Measurements from ENCODE around the gene SND1. TPM values are rescaled to one million over a fixed set of nuclear protein-coding genes. Genes with fewer than 3 reads are reported as not detected.

SND1 gene
- total and polyA plus RNA-seq, 10 of the 15 experiments (the other 5 are each of a cell fraction or from before 2014, with no cell fraction given): 52.4 to 270 (median 146) TPM

DNA sequence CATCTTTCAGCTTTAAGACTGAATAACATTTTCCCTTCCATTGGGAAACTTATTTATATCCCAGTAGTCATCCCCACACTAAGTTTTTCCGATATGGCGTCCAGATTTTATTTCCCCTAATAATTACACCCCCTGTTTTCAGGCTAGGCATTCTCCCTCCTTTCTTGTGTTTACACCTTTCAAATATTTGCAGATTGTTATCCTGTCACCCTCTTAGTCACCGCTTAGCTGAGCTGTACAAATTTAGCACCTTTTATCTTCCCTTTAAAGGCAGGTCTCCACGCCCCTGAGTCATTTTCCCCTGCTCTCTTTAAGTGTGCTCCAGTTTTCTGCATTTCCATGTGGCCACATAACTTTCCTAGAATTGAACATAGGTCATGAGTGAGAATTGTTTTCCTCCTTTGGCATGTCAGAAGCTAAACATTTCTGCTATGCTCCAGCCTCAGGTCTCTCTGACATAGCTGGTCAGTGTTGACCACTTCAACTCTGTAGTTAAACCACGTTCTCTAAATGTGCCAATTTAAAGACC, 331.9 kb downstream of the SND1 start:
- Histone ChIP-seq H3K4me3 (no peak overlapping the region), H3K27me3 (replicated peaks in 1 of 2; ENCODE audit: control insufficient read depth in 2 of 2, insufficient read depth in 2 of 2, low read length in 1 of 2) (no peaks in the 10 kb centered on the region), H3K4me1 (ENCODE audit: control insufficient read depth, insufficient read depth, low read length) (no peaks in the 10 kb centered on the region), H4K20me1 (ENCODE audit: control insufficient read depth, insufficient read depth) (no peaks in the 10 kb centered on the region), H3K27ac (ENCODE audit: control insufficient read depth, insufficient read depth) (no peak overlapping the region), H3K79me2 (ENCODE audit: control insufficient read depth, insufficient read depth, low read length) (no peaks in the 10 kb centered on the region), H3K9ac (ENCODE audit: control insufficient read depth, insufficient read depth, low read length) (no peak overlapping the region), H3K36me3 (ENCODE audit: control insufficient read depth in 2 of 2, insufficient read depth in 2 of 2, low read length in 1 of 2) (peaks cover 1 to 4% of the 10 kb centered on the region in 2 experiments; a peak in 2 of 4 replicates), H2AFZ (ENCODE audit: control insufficient read depth, low read depth, low read length) (no peak overlapping the region), H3K9me3 (replicated peaks; ENCODE audit: control insufficient read depth, insufficient read depth, low read length) (peaks cover 2% of the 10 kb centered on the region; the same call in 2 of the 3 replicates), H3K4me2 (ENCODE audit: control insufficient read depth, insufficient read depth) (no peak overlapping the region)
- ChIA-PET POLR2A (no interaction called here), RAD21 (ENCODE audit: unreplicated experiment) (no interaction called here), SMC1A (ENCODE audit: uncharacterized antibody, unreplicated experiment) (interaction anchor here (0.6 to 1.9 kb wide), 3 partner anchors 9 to 24 kb away, joined by 3 to 6 read pairs (median 4); no protein-coding TSS in a partner anchor), CTCF (interaction anchor here (0.8 kb wide), 1 partner anchor 225 kb away, joined by 3 read pairs; no protein-coding TSS in a partner anchor)
- TF ChIP-seq, protein P1, sequence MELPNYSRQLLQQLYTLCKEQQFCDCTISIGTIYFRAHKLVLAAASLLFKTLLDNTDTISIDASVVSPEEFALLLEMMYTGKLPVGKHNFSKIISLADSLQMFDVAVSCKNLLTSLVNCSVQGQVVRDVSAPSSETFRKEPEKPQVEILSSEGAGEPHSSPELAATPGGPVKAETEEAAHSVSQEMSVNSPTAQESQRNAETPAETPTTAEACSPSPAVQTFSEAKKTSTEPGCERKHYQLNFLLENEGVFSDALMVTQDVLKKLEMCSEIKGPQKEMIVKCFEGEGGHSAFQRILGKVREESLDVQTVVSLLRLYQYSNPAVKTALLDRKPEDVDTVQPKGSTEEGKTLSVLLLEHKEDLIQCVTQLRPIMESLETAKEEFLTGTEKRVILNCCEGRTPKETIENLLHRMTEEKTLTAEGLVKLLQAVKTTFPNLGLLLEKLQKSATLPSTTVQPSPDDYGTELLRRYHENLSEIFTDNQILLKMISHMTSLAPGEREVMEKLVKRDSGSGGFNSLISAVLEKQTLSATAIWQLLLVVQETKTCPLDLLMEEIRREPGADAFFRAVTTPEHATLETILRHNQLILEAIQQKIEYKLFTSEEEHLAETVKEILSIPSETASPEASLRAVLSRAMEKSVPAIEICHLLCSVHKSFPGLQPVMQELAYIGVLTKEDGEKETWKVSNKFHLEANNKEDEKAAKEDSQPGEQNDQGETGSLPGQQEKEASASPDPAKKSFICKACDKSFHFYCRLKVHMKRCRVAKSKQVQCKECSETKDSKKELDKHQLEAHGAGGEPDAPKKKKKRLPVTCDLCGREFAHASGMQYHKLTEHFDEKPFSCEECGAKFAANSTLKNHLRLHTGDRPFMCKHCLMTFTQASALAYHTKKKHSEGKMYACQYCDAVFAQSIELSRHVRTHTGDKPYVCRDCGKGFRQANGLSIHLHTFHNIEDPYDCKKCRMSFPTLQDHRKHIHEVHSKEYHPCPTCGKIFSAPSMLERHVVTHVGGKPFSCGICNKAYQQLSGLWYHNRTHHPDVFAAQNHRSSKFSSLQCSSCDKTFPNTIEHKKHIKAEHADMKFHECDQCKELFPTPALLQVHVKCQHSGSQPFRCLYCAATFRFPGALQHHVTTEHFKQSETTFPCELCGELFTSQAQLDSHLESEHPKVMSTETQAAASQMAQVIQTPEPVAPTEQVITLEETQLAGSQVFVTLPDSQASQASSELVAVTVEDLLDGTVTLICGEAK (IDR thresholded peaks at IDR 0.05; ENCODE audit: borderline replicate concordance): no peak
- TF ChIP-seq GATAD2B (conservative IDR thresholded peaks at IDR 0.05; ENCODE audit: low read depth) (no peak), RFX5 (IDR thresholded peaks at IDR 0.05; ENCODE audit: low read depth, low read length) (no peak), MTA3 (IDR thresholded peaks at IDR 0.05; ENCODE audit: borderline replicate concordance, low read length) (no peak), NR2F1 (conservative IDR thresholded peaks at IDR 0.05) (no peak), KAT2A (conservative IDR thresholded peaks at IDR 0.05; ENCODE audit: control insufficient read depth, low read depth, low read length) (no peak), SP1 (IDR thresholded peaks at IDR 0.05; ENCODE audit: low read depth, low read length) (no peak), RB1 (IDR thresholded peaks at IDR 0.05; ENCODE audit: borderline replicate concordance) (no peak), IRF5 (IDR thresholded peaks at IDR 0.05; ENCODE audit: borderline replicate concordance) (no peak), CHD1 (IDR thresholded peaks at IDR 0.05; ENCODE audit: low read depth, low read length) (no peak), ZNF274 (IDR thresholded peaks at IDR 0.05; ENCODE audit: insufficient read depth, insufficient read length) (no peak), CTCF (IDR thresholded peaks at IDR 0.05 in 2 of 3, conservative IDR thresholded peaks at IDR 0.05 in 1 of 3; ENCODE audit: control insufficient read depth in 2 of 3, extremely low read depth in 1 of 3, insufficient read depth in 1 of 3, low read depth in 3 of 3, low read length in 3 of 3) (no peak), NBN (IDR thresholded peaks at IDR 0.05) (no peak)
- TF ChIP-seq, protein P2, sequence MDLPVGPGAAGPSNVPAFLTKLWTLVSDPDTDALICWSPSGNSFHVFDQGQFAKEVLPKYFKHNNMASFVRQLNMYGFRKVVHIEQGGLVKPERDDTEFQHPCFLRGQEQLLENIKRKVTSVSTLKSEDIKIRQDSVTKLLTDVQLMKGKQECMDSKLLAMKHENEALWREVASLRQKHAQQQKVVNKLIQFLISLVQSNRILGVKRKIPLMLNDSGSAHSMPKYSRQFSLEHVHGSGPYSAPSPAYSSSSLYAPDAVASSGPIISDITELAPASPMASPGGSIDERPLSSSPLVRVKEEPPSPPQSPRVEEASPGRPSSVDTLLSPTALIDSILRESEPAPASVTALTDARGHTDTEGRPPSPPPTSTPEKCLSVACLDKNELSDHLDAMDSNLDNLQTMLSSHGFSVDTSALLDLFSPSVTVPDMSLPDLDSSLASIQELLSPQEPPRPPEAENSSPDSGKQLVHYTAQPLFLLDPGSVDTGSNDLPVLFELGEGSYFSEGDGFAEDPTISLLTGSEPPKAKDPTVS (IDR thresholded peaks at IDR 0.05; ENCODE audit: low read depth, low read length): no peak
- 98% methylated on average over 5 of the region's 5 CpGs for WGBS (ENCODE audit: insufficient coverage, insufficient replicate concordance, low lambda C conversion rate, missing lambda C conversion rate)
- no peak for FAIRE-seq
- BruUV-seq (replicated peaks): no TSS peak
- DNase-seq (ENCODE audit: low read depth, low spot score): no peak
- intact Hi-C loops (cut with micrococcal nuclease; ENCODE audit: unreplicated experiment) (no loop called here), in situ Hi-C loops (cut with MboI) (no loop called here)
- no peak for ATAC-seq

All from GM12878 (cell line).